Naive thymus-derived CD4-positive, alpha-beta T cell (primary cell): ENCODE measurements around the gene MAST1. TPM values are rescaled to one million over a fixed set of nuclear protein-coding genes. Genes with fewer than 3 reads are reported as not detected.

Experiments
- ATAC-seq: fragments of 150-1000 bp; cut with Tn5 transposase; 2 replicates; pipeline ENCODE4 v1.10.0; 2021; ENCODE audit warnings: mild to moderate bottlenecking, moderate library complexity
- CTCF ChIA-PET: fragments of 350-600 bp; sonication (Branson Sonifier 250); formaldehyde crosslinking; loops from one replicate; lab custom pipeline; 2021; ENCODE audit warnings: antibody characterized with exemption; lab: Charles Lee
- POLR2A ChIA-PET: fragments of 350-600 bp; sonication (Branson Sonifier 250); formaldehyde crosslinking; loops from one replicate; lab custom pipeline; 2021; ENCODE audit warnings: antibody characterized with exemption, inconsistent platforms; lab: Charles Lee
- DNase-seq, 9 donors: peaks; one replicate each; pipeline versions ENCODE4 v3.0.0 to v3.0.0-alpha.2; 2020 to 2022; ENCODE audit warnings: mixed read lengths in 1 of 9
- H3K27ac ChIP-seq: one replicate; pipeline ENCODE4 v1.7.0; 2013; ENCODE audit warnings: mild to moderate bottlenecking, low read depth, low read length, moderate library complexity
- H3K27me3 ChIP-seq, 2 donors: one replicate each; pipeline ENCODE4 v1.7.0; 2013; ENCODE audit warnings: low read length in 2 of 2, mild to moderate bottlenecking in 2 of 2, moderate library complexity in 2 of 2; ENCODE audit not compliant: control insufficient read depth in 2 of 2, insufficient read depth in 2 of 2
- H3K36me3 ChIP-seq, 3 experiments: 1 replicate in 2 of 3; 2 replicates in 1 of 3; pipeline ENCODE4 v1.7.0; 2013; ENCODE audit warnings: low read length in 3 of 3, mild to moderate bottlenecking in 3 of 3, moderate library complexity in 1 of 3; ENCODE audit not compliant: insufficient read depth in 3 of 3, control insufficient read depth in 2 of 3
- H3K4me1 ChIP-seq, 2 donors: one replicate each; pipeline ENCODE4 v1.7.0; 2013; ENCODE audit warnings: low read length in 2 of 2, mild to moderate bottlenecking in 2 of 2, moderate library complexity in 1 of 2; ENCODE audit not compliant: control insufficient read depth in 2 of 2, insufficient read depth in 2 of 2
- H3K4me3 ChIP-seq: 2 replicates; pipeline ENCODE4 v1.7.0; 2013; ENCODE audit warnings: mild to moderate bottlenecking, low read length
- H3K9me3 ChIP-seq, 3 experiments: 1 replicate in 2 of 3; 2 replicates in 1 of 3; pipeline ENCODE4 v1.7.0; 2013; ENCODE audit warnings: low read length in 3 of 3; ENCODE audit not compliant: control insufficient read depth in 2 of 3
- H3K27ac Mint-ChIP-seq, 9 donors: one replicate each; pipeline ENCODE4 v1.8.0; 2020 to 2022; ENCODE audit warnings: mixed read lengths in 9 of 9, mild to moderate bottlenecking in 8 of 9, moderate library complexity in 5 of 9, inconsistent platforms in 2 of 9
- H3K27me3 Mint-ChIP-seq, 5 donors: one replicate each; pipeline ENCODE4 v1.8.0; 2021 to 2022; ENCODE audit warnings: mixed read lengths in 5 of 5, mild to moderate bottlenecking in 1 of 5
- H3K36me3 Mint-ChIP-seq, 5 donors: one replicate each; pipeline ENCODE4 v1.8.0; 2020 to 2022; ENCODE audit warnings: mixed read lengths in 5 of 5, mild to moderate bottlenecking in 3 of 5, inconsistent platforms in 1 of 5
- H3K4me1 Mint-ChIP-seq, 7 donors: one replicate each; pipeline ENCODE4 v1.8.0; 2020 to 2022; ENCODE audit warnings: mixed read lengths in 7 of 7, mild to moderate bottlenecking in 3 of 7, inconsistent platforms in 1 of 7
- H3K4me3 Mint-ChIP-seq, 10 donors: one replicate each; pipeline ENCODE4 v1.8.0; 2020 to 2022; ENCODE audit warnings: mild to moderate bottlenecking in 10 of 10, mixed read lengths in 10 of 10, moderate library complexity in 6 of 10, inconsistent platforms in 2 of 10
- H3K9me3 Mint-ChIP-seq, 11 donors: one replicate each; pipeline ENCODE4 v1.8.0; 2020 to 2022; ENCODE audit warnings: mixed read lengths in 11 of 11, mild to moderate bottlenecking in 4 of 11, inconsistent platforms in 1 of 11, moderate library complexity in 1 of 11
- intact Hi-C, 2 donors: fragments of 100-400 bp; cut with micrococcal nuclease; formaldehyde crosslinking; loops; one replicate each; pipeline ENCODE4 v1.15.1; 2023
- polyA plus RNA-seq, 2 donors: library from polyadenylated mRNA; unstranded; fragments of 300-500 nt; fragmentation: Illumina TruSeq; gene quantifications; one replicate each; pipeline ENCODE4 v1.2.3, GENCODE V29; 2021
- total RNA-seq, 6 experiments: library from RNA in 5 of 6; stranded (reverse) in 5 of 6; gene quantifications; 1 replicate in 5 of 6; 2 replicates in 1 of 6; pipeline ENCODE4 v1.2.3 and lab custom pipeline; 2021 to 2026

The MAST1 gene
- total and polyA plus RNA-seq, 7 experiments from 2014 or later: 0.51 to 3.5 (median 0.77) TPM; not detected in 1

DNA sequence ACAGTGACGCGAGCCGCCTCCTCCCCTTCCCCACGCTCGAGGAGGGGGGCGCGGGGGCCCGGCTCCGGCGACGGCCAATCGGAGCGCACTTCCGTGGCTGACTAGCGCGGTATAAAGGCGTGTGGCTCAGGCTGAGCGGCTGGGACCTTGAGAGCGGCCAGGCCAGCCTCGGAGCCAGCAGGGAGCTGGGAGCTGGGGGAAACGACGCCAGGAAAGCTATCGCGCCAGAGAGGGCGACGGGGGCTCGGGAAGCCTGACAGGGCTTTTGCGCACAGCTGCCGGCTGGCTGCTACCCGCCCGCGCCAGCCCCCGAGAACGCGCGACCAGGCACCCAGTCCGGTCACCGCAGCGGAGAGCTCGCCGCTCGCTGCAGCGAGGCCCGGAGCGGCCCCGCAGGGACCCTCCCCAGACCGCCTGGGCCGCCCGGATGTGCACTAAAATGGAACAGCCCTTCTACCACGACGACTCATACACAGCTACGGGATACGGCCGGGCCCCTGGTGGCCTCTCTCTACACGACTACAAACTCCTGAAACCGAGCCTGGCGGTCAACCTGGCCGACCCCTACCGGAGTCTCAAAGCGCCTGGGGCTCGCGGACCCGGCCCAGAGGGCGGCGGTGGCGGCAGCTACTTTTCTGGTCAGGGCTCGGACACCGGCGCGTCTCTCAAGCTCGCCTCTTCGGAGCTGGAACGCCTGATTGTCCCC is 46.8 kb upstream of the MAST1 start, which contains the start of gene JUNB:
TSS of gene JUNB (plus strand) at position 142 of the 706 bp plus-strand sequence. CDS start at position 428, 286 bp downstream.
- Histone ChIP-seq H3K9me3 (no peaks in the 10 kb centered on the region), H3K27me3 (no peaks in the 10 kb centered on the region), H3K36me3 (peaks cover 0 to 20% (median 0%) of the 10 kb centered on the region in 3 experiments), H3K4me1 (peaks cover 30 to 38% of the 10 kb centered on the region in 2 donors), H3K4me3 (peak within 1 kb of the TSS; percentile 98), H3K27ac (peak within 1 kb of the TSS; percentile 99)
- Mint-ChIP-seq H3K27me3 (peaks cover 0 to 2% (median 0%) of the 10 kb centered on the region in 5 donors), H3K36me3 (peaks cover 0 to 6% (median 0%) of the 10 kb centered on the region in 5 donors), H3K9me3 (peaks cover 0 to 27% (median 0%) of the 10 kb centered on the region in 11 donors), H3K27ac (peak within 1 kb of the TSS; percentile 97 to 100 (median 100)), H3K4me1 (peaks cover 29 to 50% (median 41%) of the 10 kb centered on the region in 7 donors), H3K4me3 (peak within 1 kb of the TSS; percentile 89 to 98 (median 94))
- intact Hi-C loops: loop anchor here (1.0 to 5.0 kb wide), 13 partner anchors 9 to 1727 kb away; partner anchors contain the start of genes CALR (in 2 of the 2), IER2 (in 2 of the 2), STX10 (in 2 of the 2) and DHPS (in 1 of the 2)
- peak; percentile 60 for ATAC-seq
- ChIA-PET CTCF (interaction anchor here (0.5 to 3.7 kb wide), 8 partner anchors 9 to 188 kb away, joined by 3 to 71 read pairs (median 6); partner anchors contain the start of gene HOOK2), POLR2A (interaction anchor here (0.8 to 8.4 kb wide), 30 partner anchors 9 to 1732 kb away, joined by 3 to 621 read pairs (median 5); partner anchors contain the start of genes CALR, DHPS, FBXW9 and GCDH)
- peak; percentile 97 to 99 (median 99) for DNase-seq

- no peaks in the 10 kb centered on the region for H3K27me3 ChIP-seq
- H3K9me3 ChIP-seq: no peaks in the 10 kb centered on the region
- intact Hi-C loops: loop anchor here (2.0 to 5.0 kb wide), 10 partner anchors 15 to 1700 kb away; partner anchors contain the start of genes CALR (in 2 of the 2), IER2 (in 2 of the 2), STX10 (in 2 of the 2) and RNASEH2A (in 1 of the 2)
- peak overlapping the region; percentile 98 for H3K4me3 ChIP-seq
- POLR2A ChIA-PET: interaction anchor here (0.6 to 8.4 kb wide), 35 partner anchors 8 to 1417 kb away, joined by 3 to 621 read pairs (median 5); partner anchors contain the start of genes CALR, DHPS, DNASE2 and FBXW9
- CTCF ChIA-PET: interaction anchor here (0.5 to 3.7 kb wide), 9 partner anchors 8 to 188 kb away, joined by 3 to 71 read pairs (median 6); partner anchors contain the start of gene HOOK2
- H3K36me3 ChIP-seq: peaks cover 0 to 20% (median 0%) of the 10 kb centered on the region in 3 experiments
- Mint-ChIP-seq H3K27me3 (peaks cover 0 to 2% (median 0%) of the 10 kb centered on the region in 5 donors), H3K9me3 (peaks cover 0 to 27% (median 0%) of the 10 kb centered on the region in 11 donors), H3K4me3 (peak overlapping the region; percentile 89 to 98 (median 94)), H3K27ac (peak overlapping the region; percentile 97 to 100 (median 100)), H3K4me1 (peaks cover 30 to 52% (median 40%) of the 10 kb centered on the region in 7 donors), H3K36me3 (peaks cover 0 to 9% (median 0%) of the 10 kb centered on the region in 5 donors)
- peak; percentile 53 to 82 (median 75) for DNase-seq
- ATAC-seq: no peak
- peaks cover 30 to 36% of the 10 kb centered on the region in 2 donors for H3K4me1 ChIP-seq
- peak overlapping the region; percentile 99 for H3K27ac ChIP-seq
Observed at GRCh38 chr19:12792051-12792852, 46.1 kb upstream of the MAST1 start.

DNA sequence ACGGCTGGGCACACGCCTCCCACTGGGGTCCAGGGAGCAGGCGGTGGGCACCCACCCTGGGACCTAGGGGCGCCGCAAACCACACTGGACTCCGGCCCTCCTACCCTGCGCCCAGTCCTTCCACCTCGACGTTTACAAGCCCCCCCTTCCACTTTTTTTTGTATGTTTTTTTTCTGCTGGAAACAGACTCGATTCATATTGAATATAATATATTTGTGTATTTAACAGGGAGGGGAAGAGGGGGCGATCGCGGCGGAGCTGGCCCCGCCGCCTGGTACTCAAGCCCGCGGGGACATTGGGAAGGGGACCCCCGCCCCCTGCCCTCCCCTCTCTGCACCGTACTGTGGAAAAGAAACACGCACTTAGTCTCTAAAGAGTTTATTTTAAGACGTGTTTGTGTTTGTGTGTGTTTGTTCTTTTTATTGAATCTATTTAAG is 45.4 kb upstream of the MAST1 start:
- peaks cover 30 to 52% (median 40%) of the 10 kb centered on the region in 7 donors for H3K4me1 Mint-ChIP-seq

GRCh38 chr19:12793290-12794195 is 44.8 kb upstream of the MAST1 start:
- peaks cover 0 to 9% (median 0%) of the 10 kb centered on the region in 5 donors for H3K36me3 Mint-ChIP-seq
- ATAC-seq (peak; percentile 53), DNase-seq (peak; percentile 93 to 99 (median 98))
- Histone ChIP-seq H3K36me3 (peaks cover 0 to 20% (median 0%) of the 10 kb centered on the region in 3 experiments), H3K27ac (peak overlapping the region; percentile 99), H3K9me3 (no peaks in the 10 kb centered on the region), H3K4me1 (peaks cover 30 to 36% of the 10 kb centered on the region in 2 donors), H3K4me3 (peak overlapping the region; percentile 98), H3K27me3 (no peaks in the 10 kb centered on the region)
- peak overlapping the region; percentile 97 to 100 (median 100) for H3K27ac Mint-ChIP-seq
- POLR2A ChIA-PET: interaction anchor here (0.6 to 8.4 kb wide), 23 partner anchors 7 to 1574 kb away, joined by 3 to 621 read pairs (median 11); partner anchors contain the start of genes CALR, DNASE2, FBXW9 and GCDH
- peaks cover 30 to 46% (median 39%) of the 10 kb centered on the region in 7 donors for H3K4me1 Mint-ChIP-seq
- peaks cover 0 to 2% (median 0%) of the 10 kb centered on the region in 5 donors for H3K27me3 Mint-ChIP-seq
- peaks cover 0 to 27% (median 0%) of the 10 kb centered on the region in 11 donors for H3K9me3 Mint-ChIP-seq
- intact Hi-C loops: loop anchor here (1.0 to 5.0 kb wide), 11 partner anchors 13 to 1701 kb away; partner anchors contain the start of genes CALR (in 2 of the 2), IER2 (in 2 of the 2), STX10 (in 2 of the 2) and GET3 (in 1 of the 2)
- CTCF ChIA-PET: interaction anchor here (0.9 to 9.8 kb wide), 8 partner anchors 11 to 117 kb away, joined by 4 to 169 read pairs (median 16); partner anchors contain the start of gene HOOK2
- H3K4me3 Mint-ChIP-seq: peak overlapping the region; percentile 89 to 98 (median 94)

More for the DNA sequence above, 45.4 kb upstream of the MAST1 start:
- Histone ChIP-seq H3K4me3 (peak overlapping the region; percentile 98), H3K27ac (peak overlapping the region; percentile 99), H3K27me3 (no peaks in the 10 kb centered on the region), H3K9me3 (no peaks in the 10 kb centered on the region), H3K4me1 (peaks cover 30 to 36% of the 10 kb centered on the region in 2 donors), H3K36me3 (peaks cover 0 to 20% (median 0%) of the 10 kb centered on the region in 3 experiments)
- ChIA-PET CTCF (interaction anchor here (0.9 to 3.7 kb wide), 7 partner anchors 8 to 116 kb away, joined by 4 to 71 read pairs (median 7); partner anchors contain the start of gene HOOK2), POLR2A (interaction anchor here (0.6 to 8.4 kb wide), 28 partner anchors 7 to 1574 kb away, joined by 3 to 621 read pairs (median 6); partner anchors contain the start of genes CALR, DHPS, DNASE2 and FBXW9)
- Mint-ChIP-seq H3K4me3 (peak overlapping the region; percentile 89 to 98 (median 94)), H3K27ac (peak overlapping the region; percentile 97 to 100 (median 100)), H3K36me3 (peaks cover 0 to 9% (median 0%) of the 10 kb centered on the region in 5 donors), H3K9me3 (peaks cover 0 to 27% (median 0%) of the 10 kb centered on the region in 11 donors), H3K27me3 (peaks cover 0 to 2% (median 0%) of the 10 kb centered on the region in 5 donors)
- intact Hi-C loops: loop anchor here (1.0 to 5.0 kb wide), 11 partner anchors 14 to 1701 kb away; partner anchors contain the start of genes CALR (in 2 of the 2), IER2 (in 2 of the 2), STX10 (in 2 of the 2) and GET3 (in 1 of the 2)
- no peak for ATAC-seq
- DNase-seq: no peak
